Measurements from ENCODE around the gene MEGF10.
"Not testable (repeated sequence)": the region's sequence is repeated elsewhere in the genome, so short reads cannot be mapped to it uniquely, and the experiment has no call there.

Gene MEGF10

GRCh38 chr5:127298036-127298429 is 7.4 kb downstream of the MEGF10 start:
- DNase-seq, result no peak

GRCh38 chr5:127298656-127299055 is 8.1 kb downstream of the MEGF10 start:
- no peak for DNase-seq

- no peak for DNase-seq
Observed at GRCh38 chr5:127299678-127300077, 9.1 kb downstream of the MEGF10 start.

- DNase-seq, result no peak
Observed at GRCh38 chr5:127302509-127302908, 11.9 kb downstream of the MEGF10 start.

GRCh38 chr5:127303404-127303803 is 12.8 kb downstream of the MEGF10 start:
- no peak for DNase-seq

- DNase-seq, result no peak
Observed at GRCh38 chr5:127305493-127305892, 14.9 kb downstream of the MEGF10 start.

- no peak for DNase-seq
Observed at GRCh38 chr5:127306036-127306435, 15.4 kb downstream of the MEGF10 start.

GRCh38 chr5:127306647-127307046 is 16.1 kb downstream of the MEGF10 start:
- DNase-seq, result no peak

GRCh38 chr5:127307868-127308267 is 17.3 kb downstream of the MEGF10 start:
- no peak for DNase-seq

- not testable (repeated sequence) for DNase-seq
Observed at GRCh38 chr5:127308325-127308724, 17.7 kb downstream of the MEGF10 start.

- no peak for DNase-seq
Observed at GRCh38 chr5:127308945-127309344, 18.3 kb downstream of the MEGF10 start.

- DNase-seq, result no peak
Observed at GRCh38 chr5:127311349-127311748, 20.8 kb downstream of the MEGF10 start.

GRCh38 chr5:127311781-127312525 is 21.4 kb downstream of the MEGF10 start:
- no peak for DNase-seq

- DNase-seq, result no peak
Observed at GRCh38 chr5:127313379-127313778, 22.8 kb downstream of the MEGF10 start.

GRCh38 chr5:127313847-127314473 is 23.4 kb downstream of the MEGF10 start:
- peak; percentile 8 to 51 (median 45) for DNase-seq

- no peak for DNase-seq
Observed at GRCh38 chr5:127316011-127316410, 25.4 kb downstream of the MEGF10 start.

- not testable (repeated sequence) for DNase-seq
Observed at GRCh38 chr5:127317385-127317784, 26.8 kb downstream of the MEGF10 start.

GRCh38 chr5:127320032-127320965 is 29.7 kb downstream of the MEGF10 start:
- peak in 1 of 5 experiments; percentile 32 for DNase-seq

- DNase-seq, result no peak
Observed at GRCh38 chr5:127321465-127321864, 30.9 kb downstream of the MEGF10 start.

- no peak for DNase-seq
Observed at GRCh38 chr5:127322403-127322802, 31.8 kb downstream of the MEGF10 start.

GRCh38 chr5:127324756-127325155 is 34.2 kb downstream of the MEGF10 start:
- DNase-seq, result no peak

GRCh38 chr5:127326431-127326830 is 35.8 kb downstream of the MEGF10 start:
- DNase-seq, result no peak
